B cell (primary cell): ENCODE data around the gene FRMD8. TPM values are rescaled to one million over a fixed set of nuclear protein-coding genes. Genes with fewer than 3 reads are reported as not detected.

ENCODE experiments used
- ATAC-seq: fragments of 200-7000 bp; cut with Tn5 transposase; one replicate; pipeline ENCODE4 v1.10.0; 2021; ENCODE audit warnings: low read depth, mild to moderate bottlenecking, moderate number of reproducible peaks, moderate library complexity
- CTCF ChIA-PET: fragments of 350-600 bp; sonication (Branson Sonifier 250); formaldehyde crosslinking; loops from one replicate; lab custom pipeline; 2021; ENCODE audit warnings: antibody characterized with exemption, inconsistent platforms; lab: Charles Lee
- POLR2A ChIA-PET: fragments of 350-600 bp; sonication (Branson Sonifier 250); formaldehyde crosslinking; loops from one replicate; lab custom pipeline; 2021; ENCODE audit warnings: antibody characterized with exemption; lab: Charles Lee
- DNase-seq: peaks from one replicate; pipeline ENCODE4 v3.0.0; 2013
- H2AFZ ChIP-seq: 2 replicates; pipeline ENCODE4 v1.6.1; 2012; ENCODE audit warnings: mild to moderate bottlenecking, low read depth, low read length; ENCODE audit not compliant: insufficient read depth, poor library complexity, severe bottlenecking
- H3K27ac ChIP-seq, 2 donors: 1 replicate in 1 of 2; 2 replicates in 1 of 2; pipeline ENCODE4 v1.5.1; 2012 to 2013; ENCODE audit warnings: low read length in 2 of 2, mild to moderate bottlenecking in 2 of 2, moderate library complexity in 1 of 2
- H3K27me3 ChIP-seq, 4 experiments: fragments of 200-600 bp in 1 of 4; sonication (generic) in 1 of 4; replicated peaks in 1 of 4; 1 replicate in 2 of 4; 2 replicates in 2 of 4; pipeline versions ENCODE4 v1.6.1 to v1.7.0; 2013 to 2016; ENCODE audit warnings: low read length in 3 of 4, mild to moderate bottlenecking in 2 of 4, mixed read lengths in 1 of 4, moderate library complexity in 1 of 4; ENCODE audit not compliant: insufficient read depth in 4 of 4, control insufficient read depth in 3 of 4; ENCODE audit errors: control extremely low read depth in 1 of 4
- H3K36me3 ChIP-seq, 2 experiments: replicated peaks in 1 of 2; 1 replicate in 1 of 2; 2 replicates in 1 of 2; pipeline versions ENCODE4 v1.6.1 to v1.7.1; 2013; ENCODE audit warnings: low read length in 1 of 2; ENCODE audit not compliant: insufficient read depth in 2 of 2, control insufficient read depth in 1 of 2; ENCODE audit errors: control extremely low read depth in 1 of 2, extremely low read depth in 1 of 2
- H3K4me1 ChIP-seq, 2 donors: fragments of 200-600 bp in 1 of 2; sonication (generic) in 1 of 2; 1 replicate in 1 of 2; 2 replicates in 1 of 2; pipeline versions ENCODE4 v1.5.1 to v1.6.1; 2013 to 2017; ENCODE audit warnings: low read length in 2 of 2; ENCODE audit not compliant: control insufficient read depth in 2 of 2, insufficient read depth in 2 of 2
- H3K4me2 ChIP-seq: replicated peaks from 2 replicates; pipeline ENCODE3; 2012; ENCODE audit warnings: mild to moderate bottlenecking, low read depth, low read length; ENCODE audit not compliant: poor library complexity, severe bottlenecking
- H3K4me3 ChIP-seq, 5 experiments: fragments of 200-600 bp in 1 of 5; sonication (generic) in 1 of 5; 1 replicate in 3 of 5; 2 replicates in 2 of 5; pipeline versions ENCODE4 v1.5.1 to v1.7.0; 2011 to 2016; ENCODE audit warnings: low read length in 4 of 5, mild to moderate bottlenecking in 4 of 5, low read depth in 2 of 5, control low read depth in 1 of 5, moderate library complexity in 1 of 5; ENCODE audit not compliant: insufficient read depth in 1 of 5; ENCODE audit errors: control extremely low read depth in 1 of 5, extremely low read depth in 1 of 5
- H3K79me2 ChIP-seq: fragments of 200-600 bp; sonication (generic); one replicate; pipeline ENCODE4 v1.6.0; 2016; ENCODE audit warnings: low read length; ENCODE audit not compliant: control insufficient read depth, insufficient read depth
- H3K9ac ChIP-seq: fragments of 200-600 bp; sonication (generic); 2 replicates; pipeline ENCODE4 v1.6.1; 2017; ENCODE audit warnings: mild to moderate bottlenecking, low read length, moderate library complexity
- H3K9me3 ChIP-seq, 3 donors: one replicate each; pipeline versions ENCODE4 v1.6.1 to v1.7.1; 2013; ENCODE audit warnings: low read length in 2 of 3; ENCODE audit not compliant: control insufficient read depth in 2 of 3, insufficient read depth in 1 of 3; ENCODE audit errors: control extremely low read depth in 1 of 3
- H4K20me1 ChIP-seq: 2 replicates; pipeline ENCODE4 v1.6.0; 2012; ENCODE audit warnings: mild to moderate bottlenecking, low read length; ENCODE audit not compliant: insufficient read depth, control insufficient read depth, poor library complexity, severe bottlenecking
- H3K27ac Mint-ChIP-seq: one replicate; pipeline ENCODE4 v1.8.0; 2021; ENCODE audit warnings: mixed read lengths
- H3K27me3 Mint-ChIP-seq: one replicate; pipeline ENCODE4 v1.8.0; 2021; ENCODE audit warnings: mixed read lengths
- H3K4me1 Mint-ChIP-seq: one replicate; pipeline ENCODE4 v1.8.0; 2021; ENCODE audit warnings: mixed read lengths
- H3K4me3 Mint-ChIP-seq: one replicate; pipeline ENCODE4 v1.8.0; 2021; ENCODE audit warnings: mixed read lengths
- H3K9me3 Mint-ChIP-seq: one replicate; pipeline ENCODE4 v1.8.0; 2022; ENCODE audit warnings: mixed read lengths; ENCODE audit not compliant: insufficient read depth
- EZH2 ChIP-seq: IDR thresholded peaks from 2 replicates; pipeline ENCODE4 v1.6.1; 2012; ENCODE audit warnings: borderline replicate concordance, low read depth, mild to moderate bottlenecking, moderate library complexity, low read length; ENCODE audit not compliant: insufficient read depth, poor library complexity, severe bottlenecking
- WGBS: methylation state at CpG from one replicate; pipeline ENCODE4 v1.1.5; 2013; ENCODE audit warnings: missing lambda C conversion rate; ENCODE audit not compliant: insufficient coverage; 5-methylcytosine and 5-hydroxymethylcytosine counted together
- intact Hi-C: fragments of 100-400 bp; cut with micrococcal nuclease; formaldehyde crosslinking; loops from one replicate; pipeline ENCODE4 v1.10.0; 2022
- polyA plus RNA-seq: library from polyadenylated mRNA; depleted of rRNA; stranded (reverse); fragments of >200 nt; gene quantifications from 2 replicates; pipeline ENCODE4 v1.2.3, GENCODE V29; 2012
- total RNA-seq, 2 donors: library from RNA; stranded (reverse); fragments of 120-200 nt in 1 of 2; gene quantifications; 1 replicate in 1 of 2; 2 replicates in 1 of 2; pipeline versions ENCODE4 v1.2.3 to v1.2.4, GENCODE V29; 2013 to 2022
- TF ChIP-seq, protein P1 (sequence below): fragments of 200-600 bp; IDR thresholded peaks from one replicate; pipeline ENCODE4 v1.8.0; 2022; ENCODE audit warnings: antibody characterized with exemption, mild to moderate bottlenecking

FRMD8 gene
- total and polyA plus RNA-seq, 2 donors (not counting 1 experiment from before 2014, with no cell fraction given), result 44.3 to 73.6 TPM

- H3K4me2 ChIP-seq, result peak overlapping the region; percentile 99
- Mint-ChIP-seq H3K27ac (peak overlapping the region; percentile 92), H3K4me1 (peaks cover 20% of the 10 kb centered on the region), H3K4me3 (peak overlapping the region; percentile 95), H3K9me3 (no peaks in the 10 kb centered on the region), H3K27me3 (no peaks in the 10 kb centered on the region)
- ChIA-PET POLR2A (interaction anchor here (0.5 to 1.4 kb wide), 9 partner anchors 7 to 618 kb away, joined by 3 to 10 read pairs (median 5); partner anchors contain the start of gene DPF2), CTCF (interaction anchor here (1.0 to 4.1 kb wide), 6 partner anchors 22 to 238 kb away, joined by 3 to 12 read pairs (median 3); partner anchors contain the start of gene DPF2)
- peak overlapping the region; percentile 79 for H2AFZ ChIP-seq
- no peaks in the 10 kb centered on the region for H3K79me2 ChIP-seq
- DNase-seq, result no peak
- H3K4me1 ChIP-seq, result peaks cover 11 to 16% of the 10 kb centered on the region in 2 donors
- no peaks in the 10 kb centered on the region for H3K9me3 ChIP-seq
- H3K36me3 ChIP-seq, result peaks cover 0 to 20% of the 10 kb centered on the region in 2 experiments
- intact Hi-C loops, result loop anchor here (2.0 kb wide), 2 partner anchors 41 to 63 kb away; partner anchors contain the start of gene CDC42EP2
- H3K4me3 ChIP-seq, result peak overlapping the region in 4 of 5 experiments; percentile 51 to 79 (median 69)
- H3K9ac ChIP-seq, result peak overlapping the region; percentile 76
- 74% methylated on average over 35 of the region's 35 CpGs for whole genome bisulfite sequencing
- H3K27me3 ChIP-seq, result no peaks in the 10 kb centered on the region
- no peak for ATAC-seq
- TF ChIP-seq, protein P1, sequence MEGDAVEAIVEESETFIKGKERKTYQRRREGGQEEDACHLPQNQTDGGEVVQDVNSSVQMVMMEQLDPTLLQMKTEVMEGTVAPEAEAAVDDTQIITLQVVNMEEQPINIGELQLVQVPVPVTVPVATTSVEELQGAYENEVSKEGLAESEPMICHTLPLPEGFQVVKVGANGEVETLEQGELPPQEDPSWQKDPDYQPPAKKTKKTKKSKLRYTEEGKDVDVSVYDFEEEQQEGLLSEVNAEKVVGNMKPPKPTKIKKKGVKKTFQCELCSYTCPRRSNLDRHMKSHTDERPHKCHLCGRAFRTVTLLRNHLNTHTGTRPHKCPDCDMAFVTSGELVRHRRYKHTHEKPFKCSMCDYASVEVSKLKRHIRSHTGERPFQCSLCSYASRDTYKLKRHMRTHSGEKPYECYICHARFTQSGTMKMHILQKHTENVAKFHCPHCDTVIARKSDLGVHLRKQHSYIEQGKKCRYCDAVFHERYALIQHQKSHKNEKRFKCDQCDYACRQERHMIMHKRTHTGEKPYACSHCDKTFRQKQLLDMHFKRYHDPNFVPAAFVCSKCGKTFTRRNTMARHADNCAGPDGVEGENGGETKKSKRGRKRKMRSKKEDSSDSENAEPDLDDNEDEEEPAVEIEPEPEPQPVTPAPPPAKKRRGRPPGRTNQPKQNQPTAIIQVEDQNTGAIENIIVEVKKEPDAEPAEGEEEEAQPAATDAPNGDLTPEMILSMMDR, result no peak
- no peak for TF ChIP-seq EZH2
- no peak overlapping the region for H3K27ac ChIP-seq
- peaks cover 4% of the 10 kb centered on the region for H4K20me1 ChIP-seq
Measured at GRCh38 chr11:65355776-65356393, 30.6 kb upstream of the FRMD8 start.
